Activated CD4-positive, CD25-positive, alpha-beta regulatory T cell treated with anti-CD3 and anti-CD28 coated beads, Interleukin-2, amount 50 U/mL, for 24 hours (primary cell): ENCODE data around the gene ABHD12.
"Not testable (repeated sequence)": the region's sequence is repeated elsewhere in the genome, so short reads cannot be mapped to it uniquely, and the experiment has no call there.

ENCODE experiments used
- ATAC-seq, 2 donors: fragments of 150-1000 bp; cut with Tn5 transposase; one replicate each; pipeline ENCODE4 v1.10.0; 2021; ENCODE audit warnings: mild to moderate bottlenecking in 1 of 2, moderate library complexity in 1 of 2

ABHD12 gene

GRCh38 chr20:25390538-25391528 is at the start of gene ABHD12:
ABHD12 (minus strand) TSS chr20:25390835; CDS start chr20:25390703, 132 bp downstream.
- peak; percentile 95 to 96 for ATAC-seq

- ATAC-seq = no peak
These were observed 48.7 kb upstream of the ABHD12 start for GRCh38 chr20:25439328-25439727.

- no peak for ATAC-seq
These were observed 46.5 kb upstream of the ABHD12 start for GRCh38 chr20:25437153-25437581.

- ATAC-seq = no peak
These were observed 33.9 kb upstream of the ABHD12 start for GRCh38 chr20:25424536-25424935.

DNA sequence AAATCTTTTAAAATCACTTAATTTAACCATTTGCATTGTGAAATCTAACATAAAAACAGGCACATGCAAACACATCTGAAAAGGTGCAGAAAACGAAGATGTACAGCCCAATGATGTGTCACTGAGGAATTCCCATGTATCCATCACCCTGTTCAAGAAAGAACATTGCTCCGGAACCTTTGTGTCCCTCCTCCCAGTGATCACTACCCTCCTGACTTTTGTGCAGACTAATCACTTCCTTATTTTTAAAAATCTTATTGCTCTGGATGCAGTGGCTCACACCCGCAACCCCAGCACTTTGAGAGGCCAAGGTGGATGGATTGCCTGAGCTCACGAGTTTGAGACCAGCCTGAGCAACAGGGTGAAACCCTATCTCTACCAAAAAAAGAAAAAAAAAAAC is 31.4 kb upstream of the ABHD12 start:
- no peak for ATAC-seq

- peak in 1 of 2 donors; percentile 49 for ATAC-seq
These were observed 30.5 kb upstream of the ABHD12 start for GRCh38 chr20:25421102-25421501.

GRCh38 chr20:25418776-25419175 is 28.1 kb upstream of the ABHD12 start:
- no peak for ATAC-seq

DNA sequence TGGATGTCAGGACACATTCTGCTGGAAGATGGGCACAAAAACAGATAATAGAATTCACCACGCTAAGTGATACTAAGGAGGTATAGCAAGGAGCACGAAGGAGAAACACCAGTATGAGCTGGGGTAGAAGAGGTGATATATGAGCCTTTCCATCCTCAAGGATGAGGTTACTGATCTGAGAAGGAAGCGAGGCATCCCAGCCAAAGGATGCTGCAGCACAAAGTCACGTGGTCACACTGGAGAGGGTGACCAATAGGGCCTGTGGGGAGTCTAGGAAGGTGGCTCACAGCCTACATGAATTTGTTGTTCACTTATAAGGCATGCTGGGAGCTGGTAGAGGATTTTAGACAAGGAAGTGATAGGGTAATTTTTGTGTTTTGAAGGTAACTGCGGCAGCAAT is 18.3 kb upstream of the ABHD12 start:
- no peak for ATAC-seq

DNA sequence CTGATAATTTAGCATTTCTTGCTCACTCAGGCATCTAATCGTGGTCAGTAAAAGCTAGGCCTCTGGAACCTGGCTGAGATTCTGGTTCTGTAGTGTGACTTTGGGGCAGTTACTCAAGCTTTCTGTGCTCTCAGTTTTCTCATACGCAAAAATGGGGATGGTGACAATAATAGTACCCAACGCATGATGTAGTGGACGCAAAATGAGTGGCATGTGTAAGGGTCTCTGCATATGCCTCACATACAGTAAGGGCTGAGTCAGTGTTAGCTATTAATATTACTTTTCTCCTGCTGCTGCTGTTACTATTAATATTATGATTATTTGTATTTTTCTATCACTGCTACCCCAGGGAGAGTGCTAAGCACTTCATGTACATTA is 17.5 kb upstream of the ABHD12 start:
- peak; percentile 30 to 43 for ATAC-seq

GRCh38 chr20:25407311-25408169 is 16.9 kb upstream of the ABHD12 start, which contains the start of gene GINS1:
GINS1 (plus strand) TSS chr20:25407673; CDS start chr20:25407821, 148 bp downstream.
- ATAC-seq = peak; percentile 90 to 91

- ATAC-seq = no peak
These were observed 11.9 kb upstream of the ABHD12 start for GRCh38 chr20:25402583-25402982.

GRCh38 chr20:25400291-25400732 is 9.7 kb upstream of the ABHD12 start:
- ATAC-seq = not testable (repeated sequence)

DNA sequence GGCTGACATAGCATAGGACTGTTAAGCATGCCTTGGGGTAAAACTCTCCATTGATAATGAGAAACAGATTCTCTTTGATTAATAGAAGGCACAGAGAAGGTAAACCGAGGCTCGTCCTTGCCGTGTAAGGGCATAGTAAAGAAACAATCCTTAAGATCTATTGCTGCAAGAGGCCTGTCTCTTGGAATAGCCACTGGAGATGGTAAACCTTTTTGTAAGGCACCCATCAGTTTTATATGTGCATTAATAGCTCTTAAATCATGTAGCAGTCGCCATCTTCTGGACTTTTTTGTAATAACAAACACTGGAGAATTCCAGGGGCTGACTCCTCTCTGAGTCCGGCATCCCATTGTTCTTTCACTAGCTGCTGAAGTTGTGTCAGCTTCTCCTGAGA is 8.4 kb upstream of the ABHD12 start:
- ATAC-seq = peak in 1 of 2 donors; percentile 43

DNA sequence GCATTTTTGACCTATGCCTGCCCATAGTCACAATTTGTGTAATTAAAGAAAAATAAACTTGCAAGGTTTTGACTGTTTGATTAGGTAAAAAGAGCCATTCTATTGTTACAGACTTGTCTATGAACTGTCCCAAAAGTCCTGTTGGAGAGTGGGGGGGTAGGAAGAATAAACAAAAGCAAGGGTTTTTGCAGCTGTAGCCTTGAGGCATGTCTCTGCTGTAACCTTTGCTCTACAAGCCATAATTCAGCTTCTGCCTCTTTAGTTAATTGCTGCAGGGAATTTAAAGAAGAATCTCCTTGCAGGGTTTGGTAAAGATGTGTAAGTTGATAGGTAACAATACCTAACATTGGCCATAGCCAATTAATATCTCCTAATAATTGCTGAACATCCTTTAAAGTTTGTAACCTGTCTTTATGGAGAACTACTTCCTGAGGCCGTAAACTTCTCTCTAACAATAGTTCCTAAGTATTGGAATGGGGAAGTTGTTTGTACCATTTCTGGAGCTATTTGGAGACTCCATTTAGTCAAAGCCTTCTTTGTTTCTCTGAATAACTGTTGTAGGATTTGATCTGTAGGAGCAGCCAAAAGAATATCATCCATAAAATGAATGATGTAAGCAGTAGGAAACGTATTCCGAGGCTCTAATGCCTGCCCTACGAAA is 7.9 kb upstream of the ABHD12 start:
- ATAC-seq = no peak

GRCh38 chr20:25397821-25398220 is 7.2 kb upstream of the ABHD12 start:
- ATAC-seq = no peak

- no peak for ATAC-seq
These were observed 6.5 kb upstream of the ABHD12 start for GRCh38 chr20:25397096-25397495.

DNA sequence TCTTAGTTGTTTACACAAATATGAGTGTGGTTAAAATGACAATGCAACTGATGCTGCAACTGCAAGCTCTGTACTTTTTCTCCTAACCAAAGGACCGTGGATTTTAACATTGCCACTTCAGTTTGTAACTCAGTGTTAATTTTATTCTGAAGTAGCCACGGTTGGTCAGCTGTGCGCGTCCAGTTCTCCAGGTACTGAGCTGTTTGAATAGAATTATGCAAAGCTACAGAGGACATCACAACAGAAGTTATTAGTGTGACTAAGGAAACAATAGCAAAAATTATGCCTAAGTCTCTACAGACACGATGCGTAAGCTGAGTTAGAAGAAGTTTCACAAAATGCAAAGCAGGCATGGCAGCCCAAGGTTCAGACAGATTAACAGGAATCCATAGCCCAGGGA is 4.4 kb upstream of the ABHD12 start:
- no peak for ATAC-seq

- ATAC-seq = no peak
These were observed 3.6 kb upstream of the ABHD12 start for GRCh38 chr20:25394276-25394675.

- ATAC-seq = peak in 1 of 2 donors; percentile 10
These were observed 637 bp downstream of the ABHD12 start for GRCh38 chr20:25389858-25390537.

- ATAC-seq = no peak
These were observed 1.2 kb downstream of the ABHD12 start for GRCh38 chr20:25389401-25389857.

GRCh38 chr20:25382704-25383370 is 7.8 kb downstream of the ABHD12 start:
- no peak for ATAC-seq
